Heart left ventricle (tissue), 13 donors: ENCODE measurements around the gene FBXO40.

ENCODE experiments used
- POLR2A ChIP-seq, 2 donors: fragments of 450-650 bp; IDR thresholded peaks; one replicate each; pipeline ENCODE4 v1.6.1; 2017; ENCODE audit warnings: antibody characterized with exemption in 2 of 2, mild to moderate bottlenecking in 2 of 2, moderate library complexity in 2 of 2
- TF ChIP-seq, protein P1 (sequence below), 12 donors: fragments of 200-600 bp; sonication (generic) in 4 of 12; IDR thresholded peaks; one replicate each; pipeline versions ENCODE4 v1.5.0 to v1.8.0; 2018 to 2022; ENCODE audit warnings: antibody characterized with exemption in 12 of 12, mild to moderate bottlenecking in 5 of 12
- donor health status: ischemic (EF 13 %, LVEDD 7.1; RV severe dilation, severe dysfunction).
- donor health status: DM: no; HTN: yes; CAD: no.
- donor health status: DM: no; HTN: no; CAD: no.
- donor health status: ischemic (EF 25% LVEDD 6.9; RV normal size, moderate dysfunction).
- donor health status: ischemic (EF 25% LVEDD 5.7; RV mildly dilated, moderate dysfunction).
- donor health status: ischemic (EF 35%, LVEDD 5.7; RV mildly dilated, moderate dysfunction).
- donor health status: nonischemic (EF 11% LVEDD 7.7; RV severe dilation, severe dysfunction).
- donor health status: DM: yes; HTN: yes; CAD: no.
- donor health status: PGD.
- donor health status: ischemic (EF 29% LVEDD 5.4; RV normal size, mild dysfunction).
- donor health status: nonischemic (EF 23%, LVEDD 6.1; RV moderate dilation, normal function).

DNA sequence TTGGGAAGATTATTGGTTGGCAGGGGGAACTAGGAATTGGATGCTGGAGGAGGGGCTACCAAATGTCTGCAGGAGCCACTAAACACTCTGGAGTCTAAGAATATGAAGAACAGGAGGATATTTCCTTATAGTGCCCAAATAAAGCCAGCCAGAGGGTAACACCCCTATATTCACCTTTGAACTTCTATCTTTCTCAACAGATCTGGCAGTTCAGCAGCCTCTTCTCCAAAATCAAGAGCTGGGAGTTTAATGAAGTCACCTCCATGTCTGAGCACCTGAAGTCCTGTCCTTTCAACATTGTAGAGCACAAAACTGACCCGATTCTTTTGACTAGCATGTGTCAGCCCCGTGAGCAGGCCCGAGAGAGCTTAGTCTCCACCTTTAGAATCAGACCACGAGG is 33.3 kb downstream of the FBXO40 start:
- TF ChIP-seq, protein P1, sequence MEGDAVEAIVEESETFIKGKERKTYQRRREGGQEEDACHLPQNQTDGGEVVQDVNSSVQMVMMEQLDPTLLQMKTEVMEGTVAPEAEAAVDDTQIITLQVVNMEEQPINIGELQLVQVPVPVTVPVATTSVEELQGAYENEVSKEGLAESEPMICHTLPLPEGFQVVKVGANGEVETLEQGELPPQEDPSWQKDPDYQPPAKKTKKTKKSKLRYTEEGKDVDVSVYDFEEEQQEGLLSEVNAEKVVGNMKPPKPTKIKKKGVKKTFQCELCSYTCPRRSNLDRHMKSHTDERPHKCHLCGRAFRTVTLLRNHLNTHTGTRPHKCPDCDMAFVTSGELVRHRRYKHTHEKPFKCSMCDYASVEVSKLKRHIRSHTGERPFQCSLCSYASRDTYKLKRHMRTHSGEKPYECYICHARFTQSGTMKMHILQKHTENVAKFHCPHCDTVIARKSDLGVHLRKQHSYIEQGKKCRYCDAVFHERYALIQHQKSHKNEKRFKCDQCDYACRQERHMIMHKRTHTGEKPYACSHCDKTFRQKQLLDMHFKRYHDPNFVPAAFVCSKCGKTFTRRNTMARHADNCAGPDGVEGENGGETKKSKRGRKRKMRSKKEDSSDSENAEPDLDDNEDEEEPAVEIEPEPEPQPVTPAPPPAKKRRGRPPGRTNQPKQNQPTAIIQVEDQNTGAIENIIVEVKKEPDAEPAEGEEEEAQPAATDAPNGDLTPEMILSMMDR (IDR thresholded peaks at IDR 0.05), result no peak
- TF ChIP-seq POLR2A (IDR thresholded peaks at IDR 0.05), result no peak
